ENCODE results near the gene FMN1.

FMN1 gene

DNA sequence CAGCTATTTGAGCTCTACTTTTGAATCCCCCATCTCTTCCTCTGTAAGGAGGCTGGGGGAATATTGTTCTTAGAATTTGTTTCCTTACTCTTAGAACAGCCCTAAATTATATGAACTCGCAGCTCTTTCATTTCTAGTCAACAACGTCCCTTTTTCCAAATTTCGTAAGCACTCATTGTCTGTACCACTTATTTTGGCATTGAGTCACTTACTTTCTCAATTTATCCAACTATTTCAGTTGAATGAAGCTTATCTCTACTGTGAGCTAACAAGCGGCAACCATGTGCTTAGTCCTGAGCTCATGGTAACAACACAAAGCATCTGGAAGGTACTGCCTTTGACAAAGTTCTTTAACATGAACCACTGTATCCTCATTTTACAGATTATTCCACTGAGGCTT is 285.6 kb downstream of the FMN1 start:
- DNase-seq (ENCODE audit: extremely low read depth, low read depth): no peak
- TF ChIP-seq, protein P1, sequence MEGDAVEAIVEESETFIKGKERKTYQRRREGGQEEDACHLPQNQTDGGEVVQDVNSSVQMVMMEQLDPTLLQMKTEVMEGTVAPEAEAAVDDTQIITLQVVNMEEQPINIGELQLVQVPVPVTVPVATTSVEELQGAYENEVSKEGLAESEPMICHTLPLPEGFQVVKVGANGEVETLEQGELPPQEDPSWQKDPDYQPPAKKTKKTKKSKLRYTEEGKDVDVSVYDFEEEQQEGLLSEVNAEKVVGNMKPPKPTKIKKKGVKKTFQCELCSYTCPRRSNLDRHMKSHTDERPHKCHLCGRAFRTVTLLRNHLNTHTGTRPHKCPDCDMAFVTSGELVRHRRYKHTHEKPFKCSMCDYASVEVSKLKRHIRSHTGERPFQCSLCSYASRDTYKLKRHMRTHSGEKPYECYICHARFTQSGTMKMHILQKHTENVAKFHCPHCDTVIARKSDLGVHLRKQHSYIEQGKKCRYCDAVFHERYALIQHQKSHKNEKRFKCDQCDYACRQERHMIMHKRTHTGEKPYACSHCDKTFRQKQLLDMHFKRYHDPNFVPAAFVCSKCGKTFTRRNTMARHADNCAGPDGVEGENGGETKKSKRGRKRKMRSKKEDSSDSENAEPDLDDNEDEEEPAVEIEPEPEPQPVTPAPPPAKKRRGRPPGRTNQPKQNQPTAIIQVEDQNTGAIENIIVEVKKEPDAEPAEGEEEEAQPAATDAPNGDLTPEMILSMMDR (IDR thresholded peaks at IDR 0.05; ENCODE audit: low read depth, low read length, missing control alignments): no peak
- H3K4me3 ChIP-seq (replicated peaks; ENCODE audit: low read depth, low read length): no peak overlapping the region

DNA sequence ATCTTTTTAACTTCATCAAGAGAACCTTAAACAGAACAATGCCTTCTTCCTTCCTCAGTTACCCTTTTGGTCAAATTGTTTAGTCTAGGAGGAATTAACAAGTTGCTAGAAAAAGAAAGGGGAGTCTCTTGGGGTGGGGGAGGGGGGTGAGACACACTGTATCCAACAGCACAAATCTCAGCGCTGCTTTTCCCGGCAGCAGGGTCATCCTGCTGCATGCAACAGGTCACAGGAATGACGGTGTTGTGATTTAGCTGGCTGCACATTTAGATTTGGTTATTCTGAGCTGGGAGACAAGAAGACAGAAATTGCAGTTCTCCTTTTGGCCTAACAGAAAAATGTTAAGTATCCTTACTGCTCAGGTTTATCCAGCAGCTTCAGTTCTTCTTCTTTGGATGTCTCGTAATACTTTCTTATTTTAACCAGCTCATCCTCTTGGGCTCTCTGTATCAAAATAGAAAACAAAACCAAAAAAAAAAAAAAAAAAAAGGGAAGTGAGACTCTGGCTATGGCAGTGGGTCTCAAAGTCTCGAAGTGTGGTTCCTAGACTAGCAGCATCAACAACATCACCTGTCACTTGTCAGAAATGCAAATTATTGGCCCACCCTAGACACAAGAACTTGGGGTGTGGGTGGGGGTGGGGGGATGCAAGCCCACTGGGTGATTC is 286.2 kb downstream of the FMN1 start:
- no peak for DNase-seq (ENCODE audit: extremely low read depth, low read depth)
- TF ChIP-seq, protein P1 (IDR thresholded peaks at IDR 0.05; ENCODE audit: low read depth, low read length, missing control alignments): no peak
- H3K4me3 ChIP-seq (replicated peaks; ENCODE audit: low read depth, low read length): no peak overlapping the region

DNA sequence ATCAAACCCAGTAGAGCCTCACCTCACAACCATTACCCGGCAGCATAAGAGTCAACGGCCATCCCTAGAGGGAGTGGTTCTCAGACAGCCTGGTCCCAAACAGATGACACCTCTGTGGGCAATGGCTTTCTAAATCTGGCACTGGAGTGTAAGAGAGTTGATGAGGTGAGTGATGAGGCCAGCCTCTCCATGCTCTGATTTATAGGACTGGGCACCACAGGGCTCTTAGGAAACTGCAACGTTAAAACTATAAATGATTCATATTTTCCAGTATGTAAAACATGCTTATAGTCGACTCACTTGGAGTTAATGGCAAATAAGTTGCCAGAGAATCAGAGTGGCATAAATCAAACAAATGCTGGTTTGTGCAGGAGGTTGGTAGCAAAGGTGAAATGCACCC is 289.0 kb downstream of the FMN1 start:
- no peak overlapping the region for H3K4me3 ChIP-seq (replicated peaks; ENCODE audit: low read depth, low read length)
- TF ChIP-seq, protein P1 (IDR thresholded peaks at IDR 0.05; ENCODE audit: low read depth, low read length, missing control alignments): no peak
- DNase-seq (ENCODE audit: extremely low read depth, low read depth): no peak

DNA sequence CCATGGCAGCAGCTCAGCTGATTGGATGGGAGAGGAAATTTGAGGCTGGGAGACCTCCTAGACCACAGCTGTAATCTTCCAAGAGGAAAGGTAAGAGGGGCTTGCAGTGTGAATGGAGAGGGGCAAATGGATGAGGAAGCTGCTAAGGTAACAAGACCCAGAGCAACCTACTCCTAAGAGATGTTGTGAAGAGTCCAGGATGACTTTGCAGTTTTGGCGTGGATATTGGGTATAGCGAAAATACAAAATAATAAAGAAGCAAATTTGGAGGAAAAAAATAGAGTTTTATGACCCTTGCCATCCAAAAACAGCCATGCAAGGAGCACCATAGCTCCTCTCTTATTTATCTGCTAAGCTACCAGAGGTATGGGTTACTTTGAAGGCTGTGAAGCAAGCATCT is 290.1 kb downstream of the FMN1 start:
- no peak for DNase-seq (ENCODE audit: extremely low read depth, low read depth)
- H3K4me3 ChIP-seq (replicated peaks; ENCODE audit: low read depth, low read length): no peak overlapping the region
- TF ChIP-seq, protein P1 (IDR thresholded peaks at IDR 0.05; ENCODE audit: low read depth, low read length, missing control alignments): no peak

DNA sequence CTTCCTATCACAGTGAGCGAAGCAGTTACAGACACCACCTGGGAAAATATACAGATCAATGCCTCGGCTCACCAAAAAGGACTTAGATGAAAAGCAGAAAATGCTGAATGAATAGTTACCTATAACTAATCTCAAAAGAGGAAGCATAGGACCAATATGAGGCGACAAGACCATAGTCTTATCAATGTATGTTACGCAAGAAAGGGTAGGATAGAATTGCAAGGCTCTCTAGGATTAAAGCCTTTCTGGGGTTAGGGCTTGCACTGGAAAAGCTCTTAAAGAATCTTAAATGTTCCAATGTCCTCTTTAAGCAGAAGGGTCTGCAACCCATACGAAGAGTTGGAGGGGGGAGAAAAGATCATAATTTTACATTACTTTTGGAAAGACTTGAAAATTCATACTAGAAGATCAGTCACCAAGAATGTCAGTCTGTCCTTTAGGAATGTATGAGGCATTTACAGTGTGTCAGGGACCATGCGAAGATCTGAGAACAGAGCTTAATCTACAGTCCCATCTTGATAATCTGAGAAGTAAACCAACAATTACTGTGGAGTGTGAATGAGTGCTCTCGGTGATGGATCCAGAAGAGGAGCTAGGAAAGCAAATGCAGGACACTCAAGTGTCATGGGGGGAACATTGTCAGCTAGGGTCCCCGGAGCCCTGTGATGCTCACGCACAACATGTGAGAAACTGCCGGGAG is 290.8 kb downstream of the FMN1 start:
- TF ChIP-seq, protein P1 (IDR thresholded peaks at IDR 0.05; ENCODE audit: low read depth, low read length, missing control alignments): no peak

DNA sequence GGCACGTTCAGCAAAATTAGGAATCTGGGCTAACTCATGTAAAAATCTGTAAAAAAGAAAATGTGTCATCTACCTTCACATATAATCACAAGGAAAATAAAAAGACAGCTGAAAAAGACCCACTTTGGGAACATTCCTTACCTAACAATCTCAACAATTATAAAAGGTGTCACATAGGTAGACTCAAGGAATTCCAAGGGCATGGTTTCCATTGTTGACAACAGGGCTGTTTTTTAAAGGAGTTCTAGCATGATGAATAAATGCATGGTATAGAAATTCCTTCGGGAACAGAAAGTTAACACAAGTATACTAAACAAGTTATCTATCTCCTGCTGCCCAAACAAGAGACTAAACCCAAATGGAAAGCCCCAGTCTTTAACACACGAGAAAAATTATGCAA is 292.5 kb downstream of the FMN1 start:
- H3K4me3 ChIP-seq (replicated peaks; ENCODE audit: low read depth, low read length): no peak overlapping the region
- TF ChIP-seq, protein P1 (IDR thresholded peaks at IDR 0.05; ENCODE audit: low read depth, low read length, missing control alignments): no peak
- no peak for DNase-seq (ENCODE audit: extremely low read depth, low read depth)

More for the DNA sequence above, 290.8 kb downstream of the FMN1 start:
- no peak overlapping the region for H3K4me3 ChIP-seq (replicated peaks; ENCODE audit: low read depth, low read length)
- no peak for DNase-seq (ENCODE audit: extremely low read depth, low read depth)
